Hepatic stellate cell (primary cell): ENCODE data around the gene PEDS1.
A peak's percentile ranks its signal among the peaks of the same experiment; 100 is the strongest.
"Not testable (repeated sequence)": the region's sequence is repeated elsewhere in the genome, so short reads cannot be mapped to it uniquely, and the experiment has no call there.

Experiments used
- DNase-seq: peaks from one replicate; pipeline ENCODE4 v3.0.0; 2011; ENCODE audit warnings: low spot score

Gene PEDS1

GRCh38 chr20:50135157-50135556 lies 18.4 kb downstream of the PEDS1 start:
- DNase-seq: not testable (repeated sequence)

GRCh38 chr20:50133474-50134217 lies 19.9 kb downstream of the PEDS1 start:
- DNase-seq: no peak

GRCh38 chr20:50133041-50133440 lies 20.5 kb downstream of the PEDS1 start:
- no peak for DNase-seq

GRCh38 chr20:50130995-50131394 lies 22.5 kb downstream of the PEDS1 start:
- peak; percentile 74 for DNase-seq

- DNase-seq: peak; percentile 69
Observed at GRCh38 chr20:50130356-50130723, 23.2 kb downstream of the PEDS1 start.

- peak; percentile 79 for DNase-seq
Observed at GRCh38 chr20:50129662-50130355, 23.7 kb downstream of the PEDS1 start.

- no peak for DNase-seq
Observed at GRCh38 chr20:50128520-50128905, 25.0 kb downstream of the PEDS1 start.

- no peak for DNase-seq
Observed at GRCh38 chr20:50127587-50128519, 25.7 kb downstream of the PEDS1 start.

GRCh38 chr20:50126662-50127061 lies 26.9 kb downstream of the PEDS1 start:
- no peak for DNase-seq

- no peak for DNase-seq
Observed at GRCh38 chr20:50125279-50125678, 28.2 kb downstream of the PEDS1 start.

GRCh38 chr20:50124496-50124895 lies 29.0 kb downstream of the PEDS1 start:
- no peak for DNase-seq

GRCh38 chr20:50123418-50123817 lies 30.1 kb downstream of the PEDS1 start:
- DNase-seq: no peak

GRCh38 chr20:50122763-50123162 lies 30.8 kb downstream of the PEDS1 start:
- no peak for DNase-seq

- no peak for DNase-seq
Observed at GRCh38 chr20:50121858-50122271, 31.7 kb downstream of the PEDS1 start.

- peak; percentile 76 for DNase-seq
Observed at GRCh38 chr20:50120935-50121693, 32.4 kb downstream of the PEDS1 start.

GRCh38 chr20:50118203-50118602 lies 35.3 kb downstream of the PEDS1 start:
- no peak for DNase-seq

- no peak for DNase-seq
Observed at GRCh38 chr20:50116368-50116999, 37.0 kb downstream of the PEDS1 start.

GRCh38 chr20:50115591-50116367 lies 37.7 kb downstream of the PEDS1 start:
- peak; percentile 92 for DNase-seq

GRCh38 chr20:50115041-50115512 lies 38.4 kb downstream of the PEDS1 start:
- DNase-seq: no peak
